Ovary (tissue), 9 donors: ENCODE results near the gene BIRC7. TPM values are rescaled to one million over a fixed set of nuclear protein-coding genes. Genes with fewer than 3 reads are reported as not detected.

Source experiments
- DNase-seq, 5 donors: peaks; one replicate each; pipeline ENCODE4 v3.0.0-alpha.2; 2019 to 2020
- H3K27ac ChIP-seq, 2 donors: fragments of 200-600 bp; one replicate each; pipeline versions ENCODE4 v1.5.1 to v1.8.0; 2019 to 2022
- H3K27me3 ChIP-seq: fragments of 200-600 bp; one replicate; pipeline ENCODE4 v1.8.0; 2022
- H3K36me3 ChIP-seq: fragments of 200-600 bp; sonication (generic); one replicate; pipeline ENCODE4 v1.5.1; 2019
- H3K4me1 ChIP-seq: one replicate; pipeline ENCODE4 v1.8.1; 2013; ENCODE audit warnings: mild to moderate bottlenecking, moderate library complexity; ENCODE audit not compliant: insufficient read depth
- H3K4me3 ChIP-seq: fragments of 200-600 bp; sonication (generic); one replicate; pipeline ENCODE4 v1.5.1; 2017
- H3K9me3 ChIP-seq, 2 donors: fragments of 200-600 bp in 1 of 2; sonication (generic) in 1 of 2; one replicate each; pipeline versions ENCODE4 v1.5.1 to v1.8.1; 2013 to 2019; ENCODE audit warnings: mild to moderate bottlenecking in 1 of 2, moderate library complexity in 1 of 2
- EP300 ChIP-seq: sonication (generic); formaldehyde crosslinking; IDR thresholded peaks from one replicate; pipeline ENCODE4 v1.6.1; 2017; ENCODE audit warnings: antibody characterized with exemption
- POLR2A ChIP-seq: fragments of 450-650 bp; IDR thresholded peaks from one replicate; pipeline ENCODE4 v1.6.1; 2017; ENCODE audit warnings: antibody characterized with exemption, mild to moderate bottlenecking, moderate library complexity
- WGBS, 3 donors: extraction: QIAGEN DNeasy Blood & Tissue Kit in 1 of 3; methylation state at CpG; one replicate each; pipeline versions ENCODE4 v1.1.5 to v1.1.7; 2013 to 2017; 5-methylcytosine and 5-hydroxymethylcytosine counted together
- intact Hi-C, 4 donors: fragments of 100-400 bp; cut with DNase I; formaldehyde crosslinking; loops; one replicate each; pipeline versions ENCODE4 v1.11.0 to v1.15.1; 2022 to 2023
- polyA plus RNA-seq, 2 donors: library from polyadenylated mRNA; stranded (reverse); fragments of 200-250 nt in 1 of 2; fragments of 350-450 nt in 1 of 2; fragmentation: Illumina TruSeq in 1 of 2; extraction: RNeasy Lipid Tissue Mini Kit (QIAGEN cat#74804) in 1 of 2; gene quantifications; one replicate each; pipeline ENCODE4 v1.2.3, GENCODE V29; 2013 to 2014
- total RNA-seq, 7 donors: library from RNA; depleted of rRNA in 2 of 7; stranded (reverse); fragments of >200 nt in 2 of 7; fragmentation: NEBNext Ultra II Directional in 3 of 7; extraction: Animal tissue kit (Norgen Biotek cat#: 25700) in 3 of 7; gene quantifications; one replicate each; pipeline versions ENCODE4 v1.1.0 to v1.2.4, GENCODE V29; 2016 to 2023
- TF ChIP-seq, protein P1 (sequence below), 3 donors: fragments of 450-650 bp in 2 of 3; fragments of 200-600 bp in 1 of 3; IDR thresholded peaks; one replicate each; pipeline versions ENCODE4 v1.5.1 to v1.8.0; 2016 to 2022; ENCODE audit warnings: antibody characterized with exemption in 3 of 3, mild to moderate bottlenecking in 1 of 3
- donor health status: DM: no; HTN: no; CAD: no; lungs with moderate emphysema.
- donor health status: DM: no; HTN: no; CAD: no.
- donor health status: Bipolar disorder and iron deficiency.
- donor health status: DM: yes; HTN: yes; CAD: no.
- donor health status: DM: no; HTN: no; CAD: no.
- donor health status: DM: yes; HTN: yes; CAD: no.

The BIRC7 gene
- total and polyA plus RNA-seq, 9 donors = 0.60 to 1.1 TPM; not detected in 7

DNA sequence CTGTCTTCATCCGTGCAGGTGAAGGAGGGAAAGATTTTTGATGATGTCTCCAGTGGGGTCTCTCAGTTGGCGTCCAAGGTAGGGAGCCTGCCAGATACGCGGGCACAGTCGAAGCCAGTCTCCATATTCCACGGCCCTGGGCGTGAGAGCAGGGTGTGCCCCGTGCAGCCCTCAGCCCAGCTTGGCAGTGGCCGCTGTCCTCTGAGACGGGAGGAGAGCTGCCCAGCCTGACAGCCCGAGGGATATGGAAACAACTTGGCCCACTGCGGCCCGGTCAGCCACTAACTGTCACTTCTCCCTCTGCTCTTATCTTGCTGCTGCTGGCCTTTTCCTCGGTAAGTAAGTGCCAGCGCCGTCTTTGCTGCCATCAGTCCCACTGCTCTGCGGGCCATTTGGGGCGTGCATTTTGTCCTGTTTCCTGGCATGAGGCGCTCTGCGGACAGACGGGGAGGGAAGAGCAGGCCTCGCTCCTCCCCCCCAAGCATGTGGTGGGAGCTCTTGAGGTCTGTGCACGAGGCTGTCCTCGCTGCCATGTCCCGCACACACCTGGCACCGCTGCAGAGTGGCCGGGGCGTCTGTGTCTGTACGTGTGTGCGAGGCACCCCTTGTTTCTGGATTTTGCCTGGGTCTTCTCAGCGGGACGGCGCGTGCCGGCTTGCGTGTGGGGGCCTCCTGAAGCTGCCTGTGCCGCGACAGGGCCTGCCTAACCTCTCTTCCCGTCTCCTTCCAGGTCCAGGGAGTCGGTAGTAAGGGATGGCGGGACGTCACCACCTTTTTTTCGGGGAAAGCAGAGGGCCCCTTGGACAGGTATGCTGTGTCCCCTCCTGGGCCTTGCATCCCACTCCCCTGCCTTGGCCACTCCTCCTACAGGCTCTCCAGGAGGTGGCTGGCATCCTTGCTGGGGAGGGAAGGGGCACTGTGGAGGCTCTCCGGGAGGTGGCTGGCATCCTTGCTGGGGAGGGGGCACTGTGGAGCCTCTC lies 50.2 kb downstream of the BIRC7 start:
- Histone ChIP-seq H3K27me3 (no peaks in the 10 kb centered on the region), H3K4me3 (no peak overlapping the region), H3K4me1 (no peaks in the 10 kb centered on the region), H3K36me3 (no peaks in the 10 kb centered on the region), H3K27ac (no peak overlapping the region), H3K9me3 (no peaks in the 10 kb centered on the region)
- 88 to 91% (median 91%) methylated on average over 44 of the region's 44 CpGs for WGBS, 3 donors
- intact Hi-C loops = no loop called here
- DNase-seq = no peak
- TF ChIP-seq EP300 (no peak), POLR2A (no peak)
- TF ChIP-seq, protein P1, sequence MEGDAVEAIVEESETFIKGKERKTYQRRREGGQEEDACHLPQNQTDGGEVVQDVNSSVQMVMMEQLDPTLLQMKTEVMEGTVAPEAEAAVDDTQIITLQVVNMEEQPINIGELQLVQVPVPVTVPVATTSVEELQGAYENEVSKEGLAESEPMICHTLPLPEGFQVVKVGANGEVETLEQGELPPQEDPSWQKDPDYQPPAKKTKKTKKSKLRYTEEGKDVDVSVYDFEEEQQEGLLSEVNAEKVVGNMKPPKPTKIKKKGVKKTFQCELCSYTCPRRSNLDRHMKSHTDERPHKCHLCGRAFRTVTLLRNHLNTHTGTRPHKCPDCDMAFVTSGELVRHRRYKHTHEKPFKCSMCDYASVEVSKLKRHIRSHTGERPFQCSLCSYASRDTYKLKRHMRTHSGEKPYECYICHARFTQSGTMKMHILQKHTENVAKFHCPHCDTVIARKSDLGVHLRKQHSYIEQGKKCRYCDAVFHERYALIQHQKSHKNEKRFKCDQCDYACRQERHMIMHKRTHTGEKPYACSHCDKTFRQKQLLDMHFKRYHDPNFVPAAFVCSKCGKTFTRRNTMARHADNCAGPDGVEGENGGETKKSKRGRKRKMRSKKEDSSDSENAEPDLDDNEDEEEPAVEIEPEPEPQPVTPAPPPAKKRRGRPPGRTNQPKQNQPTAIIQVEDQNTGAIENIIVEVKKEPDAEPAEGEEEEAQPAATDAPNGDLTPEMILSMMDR (IDR thresholded peaks at IDR 0.05) = no peak

DNA sequence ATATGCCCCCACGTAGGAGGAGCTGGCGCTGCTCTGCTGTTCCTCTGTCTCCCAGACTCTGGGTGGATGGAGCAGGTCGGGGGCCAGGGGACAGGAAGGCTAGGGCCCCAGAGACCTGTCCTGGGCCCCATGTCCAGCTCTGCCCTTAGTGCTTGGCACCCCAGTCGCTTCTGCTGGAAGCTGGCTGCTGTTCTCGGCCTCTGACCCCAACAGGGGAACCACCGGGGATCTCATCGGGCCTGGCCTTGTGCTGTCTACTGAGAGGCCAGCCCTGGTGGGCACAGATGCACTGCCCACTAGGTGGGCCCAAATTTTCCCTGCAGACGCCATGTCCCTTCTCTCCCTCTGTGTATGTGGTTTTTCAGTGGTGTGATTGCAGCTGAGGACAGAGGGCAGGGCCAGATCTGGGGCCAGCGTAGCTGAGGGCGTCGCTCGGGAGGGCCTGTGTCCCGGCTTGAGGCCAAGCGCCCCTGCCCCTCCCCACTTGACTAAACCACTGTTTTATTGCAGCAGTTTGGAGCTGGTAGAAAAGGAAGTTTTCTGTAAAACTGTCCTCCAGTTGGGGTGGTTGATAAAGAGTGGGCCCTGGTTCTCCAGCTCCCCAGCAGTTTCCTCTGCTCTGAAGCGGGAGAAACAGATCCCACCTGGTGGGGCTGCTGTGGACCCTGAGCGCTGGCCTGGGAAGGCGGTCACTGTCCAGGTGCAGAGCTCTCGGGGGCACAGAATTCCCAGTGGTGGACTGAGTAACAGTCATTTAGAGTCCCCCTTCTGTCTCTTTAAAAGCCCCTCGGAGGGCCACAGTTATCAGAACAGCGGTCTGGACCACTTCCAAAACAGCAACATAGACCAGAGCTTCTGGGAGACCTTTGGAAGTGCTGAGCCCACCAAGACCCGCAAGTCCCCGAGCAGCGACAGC lies 51.3 kb downstream of the BIRC7 start:
- Histone ChIP-seq H3K27me3 (no peaks in the 10 kb centered on the region), H3K27ac (no peak overlapping the region), H3K9me3 (no peaks in the 10 kb centered on the region), H3K4me3 (no peak overlapping the region), H3K36me3 (no peaks in the 10 kb centered on the region), H3K4me1 (peaks cover 2% of the 10 kb centered on the region)
- 68 to 74% (median 71%) methylated on average over 23 of the region's 23 CpGs for WGBS, 3 donors
- no peak for TF ChIP-seq EP300
- TF ChIP-seq, protein P1 (IDR thresholded peaks at IDR 0.05) = no peak
- intact Hi-C loops = no loop called here
- DNase-seq = no peak

DNA sequence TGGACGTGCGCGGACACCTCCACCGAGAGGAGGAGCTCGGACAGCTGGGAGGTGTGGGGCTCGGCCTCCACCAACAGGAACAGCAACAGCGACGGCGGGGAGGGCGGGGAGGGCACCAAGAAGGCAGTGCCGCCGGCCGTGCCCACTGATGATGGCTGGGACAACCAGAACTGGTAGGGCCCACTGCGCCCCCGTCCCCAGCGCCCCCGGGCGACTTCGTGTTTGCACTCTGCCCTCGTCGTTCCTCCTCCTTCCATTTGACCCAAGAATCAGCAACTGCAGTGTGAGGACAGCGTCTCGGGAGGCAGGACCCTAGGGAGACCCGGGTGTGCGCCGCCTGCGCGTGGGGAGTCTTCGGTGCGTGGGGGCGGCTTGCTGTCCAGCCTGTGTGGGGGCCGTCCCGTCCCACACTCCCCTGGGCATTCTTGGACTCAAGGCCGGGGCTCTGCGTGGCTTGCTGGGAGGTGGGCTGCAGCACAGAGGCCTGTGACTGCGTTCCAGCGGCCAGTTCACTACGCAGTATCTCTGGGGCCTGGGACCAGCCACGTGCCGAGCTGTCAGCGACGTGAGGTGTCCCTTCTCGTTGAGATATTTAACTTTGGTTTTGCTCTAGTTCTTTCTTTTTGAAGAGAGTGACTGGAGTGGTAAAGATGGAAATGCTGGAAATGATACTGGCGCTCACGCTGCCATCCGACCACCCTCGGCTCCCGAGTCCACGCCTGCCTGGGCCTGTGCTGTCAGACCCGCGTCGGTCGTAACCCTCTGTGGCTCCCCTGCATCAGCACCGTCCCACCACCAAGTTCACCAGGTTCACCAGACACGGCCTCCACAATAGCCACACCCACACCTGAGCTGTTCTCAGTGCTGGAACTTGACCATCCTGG lies 52.2 kb downstream of the BIRC7 start:
- H3K36me3 ChIP-seq = no peaks in the 10 kb centered on the region
- no peak overlapping the region for H3K4me3 ChIP-seq
- H3K27ac ChIP-seq = no peak overlapping the region
- intact Hi-C loops = no loop called here
- H3K4me1 ChIP-seq = peaks cover 2% of the 10 kb centered on the region
- TF ChIP-seq POLR2A (no peak), EP300 (no peak)
- TF ChIP-seq, protein P1 (IDR thresholded peaks at IDR 0.05) = no peak
- H3K9me3 ChIP-seq = no peaks in the 10 kb centered on the region
- DNase-seq = no peak
- WGBS, 3 donors = 69 to 77% (median 70%) methylated on average over 55 of the region's 55 CpGs
- no peaks in the 10 kb centered on the region for H3K27me3 ChIP-seq
